OCI-LY7 (cell line): Measurements from ENCODE around the gene TBX15. TPM values are rescaled to one million over a fixed set of nuclear protein-coding genes. Genes with fewer than 3 reads are reported as not detected.

Source experiments
- BruUV-seq: library from RNA; stranded (reverse); fragments of 400-500 nt; replicated peaks from 2 replicates; lab custom pipeline; 2021; lab: Mats Ljungman, UMichigan
- CTCF ChIA-PET: fragments of 300-600 bp; sonication (Branson Sonifier 250); formaldehyde crosslinking; loops from one replicate; lab custom pipeline; 2022; ENCODE audit warnings: antibody characterized with exemption; ENCODE audit not compliant: unreplicated experiment; lab: Charles Lee
- POLR2A ChIA-PET: fragments of 300-600 bp; sonication (Branson Sonifier 250); formaldehyde crosslinking; loops from one replicate; lab custom pipeline; 2022; ENCODE audit warnings: antibody characterized with exemption; lab: Charles Lee
- DNase-seq: peaks from one replicate; pipeline ENCODE4 v3.0.0-alpha.2; 2015; ENCODE audit warnings: low spot score
- H2AFZ ChIP-seq: fragments of 200-600 bp; sonication (generic), shearing (Covaris generic); 2 replicates; pipeline ENCODE4 v1.6.1; 2014; ENCODE audit warnings: mild to moderate bottlenecking, antibody characterized with exemption, low read length, moderate library complexity
- H3K27ac ChIP-seq: fragments of 200-600 bp; sonication (generic); 2 replicates; pipeline ENCODE4 v1.5.1; 2014; ENCODE audit warnings: mixed run types, low read depth, mild to moderate bottlenecking, moderate library complexity, low read length, inconsistent platforms; ENCODE audit not compliant: poor library complexity, severe bottlenecking
- H3K36me3 ChIP-seq: fragments of 200-600 bp; sonication (generic); 2 replicates; pipeline ENCODE4 v1.6.1; 2014; ENCODE audit warnings: mild to moderate bottlenecking, antibody characterized with exemption, low read length, moderate library complexity, mixed read lengths; ENCODE audit not compliant: insufficient read depth
- H3K4me1 ChIP-seq: fragments of 200-600 bp; sonication (generic); 2 replicates; pipeline ENCODE4 v1.5.1; 2014; ENCODE audit warnings: mild to moderate bottlenecking, low read length; ENCODE audit not compliant: insufficient read depth, poor library complexity, severe bottlenecking
- H3K4me2 ChIP-seq: fragments of 200-600 bp; sonication (generic); 2 replicates; pipeline ENCODE4 v1.6.1; 2014; ENCODE audit warnings: mild to moderate bottlenecking, low read length
- H3K4me3 ChIP-seq: fragments of 200-600 bp; sonication (generic); 2 replicates; pipeline ENCODE4 v1.5.1; 2014; ENCODE audit warnings: mild to moderate bottlenecking, low read depth, low read length; ENCODE audit not compliant: poor library complexity, severe bottlenecking
- H3K79me2 ChIP-seq: fragments of 200-600 bp; sonication (generic); 2 replicates; pipeline ENCODE4 v1.6.1; 2016; ENCODE audit warnings: low read depth, mild to moderate bottlenecking, low read length, moderate library complexity, mixed read lengths; ENCODE audit not compliant: insufficient read depth
- H3K9me2 ChIP-seq: fragments of 200-600 bp; sonication (generic); 2 replicates; pipeline ENCODE4 v1.6.1; 2016; ENCODE audit warnings: mild to moderate bottlenecking, low read length, mixed read lengths; ENCODE audit not compliant: insufficient read depth
- H3K9me3 ChIP-seq: fragments of 200-600 bp; sonication (generic); 2 replicates; pipeline ENCODE4 v1.6.1; 2014; ENCODE audit warnings: mild to moderate bottlenecking, mixed run types, low read length, mixed read lengths
- H4K20me1 ChIP-seq: fragments of 200-600 bp; sonication (generic); 2 replicates; pipeline ENCODE4 v1.6.1; 2014; ENCODE audit warnings: mild to moderate bottlenecking, antibody characterized with exemption, low read length, moderate library complexity, mixed read lengths; ENCODE audit not compliant: insufficient read depth
- EZH2phosphoT487 ChIP-seq: fragments of 200-600 bp; sonication (generic); IDR thresholded peaks from 2 replicates; pipeline ENCODE4 v1.6.1; 2018; ENCODE audit warnings: low read depth, borderline replicate concordance, mild to moderate bottlenecking, mixed run types, antibody characterized with exemption, low read length, moderate library complexity, mixed read lengths
- intact Hi-C: fragments of 100-400 bp; cut with micrococcal nuclease; formaldehyde crosslinking; loops from one replicate; pipeline ENCODE4 v1.10.0; 2022; ENCODE audit not compliant: unreplicated experiment
- total RNA-seq, 2 experiments: library from RNA; depleted of rRNA in 1 of 2; stranded (reverse); fragments of >200 nt in 1 of 2; shearing (Covaris generic) in 1 of 2; gene quantifications; 2 replicates each; pipeline ENCODE4 v1.2.3, GENCODE V29; 2014 to 2022
- TF ChIP-seq, protein P1 (sequence below): fragments of 200-600 bp; sonication (generic); conservative IDR thresholded peaks from 2 replicates; pipeline ENCODE4 v1.5.1; 2014; ENCODE audit warnings: mild to moderate bottlenecking, antibody characterized with exemption, low read length, moderate library complexity, mixed read lengths

TBX15 gene
- total RNA-seq, 2 experiments from 2014 or later: 0.22 TPM; not detected in 1

DNA sequence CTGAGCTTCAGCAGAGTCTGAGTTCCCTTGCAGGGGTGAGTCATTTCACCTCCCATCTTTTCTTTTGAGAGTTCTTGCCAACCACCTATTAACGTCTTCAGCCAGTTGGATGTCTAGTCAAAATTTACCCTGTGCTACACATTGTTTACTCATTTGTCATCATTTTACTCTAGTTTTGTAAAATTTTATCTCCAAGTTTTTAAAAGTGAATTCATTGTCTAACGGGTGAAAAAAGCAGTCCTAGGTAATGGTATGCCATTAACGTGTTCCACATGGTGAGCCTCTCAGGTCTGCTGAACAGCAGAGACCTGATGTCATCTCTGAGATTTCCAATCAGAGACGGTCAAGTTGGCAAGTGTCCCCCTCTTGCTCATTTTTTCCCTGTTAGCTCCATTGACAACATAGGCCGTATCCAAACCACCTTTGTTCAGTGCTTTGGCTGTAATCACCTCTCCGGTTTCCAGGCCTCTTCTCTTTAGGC is 85.4 kb downstream of the TBX15 start:
- H3K4me3 ChIP-seq: no peak overlapping the region
- no peak for TF ChIP-seq EZH2phosphoT487
- TF ChIP-seq, protein P1, sequence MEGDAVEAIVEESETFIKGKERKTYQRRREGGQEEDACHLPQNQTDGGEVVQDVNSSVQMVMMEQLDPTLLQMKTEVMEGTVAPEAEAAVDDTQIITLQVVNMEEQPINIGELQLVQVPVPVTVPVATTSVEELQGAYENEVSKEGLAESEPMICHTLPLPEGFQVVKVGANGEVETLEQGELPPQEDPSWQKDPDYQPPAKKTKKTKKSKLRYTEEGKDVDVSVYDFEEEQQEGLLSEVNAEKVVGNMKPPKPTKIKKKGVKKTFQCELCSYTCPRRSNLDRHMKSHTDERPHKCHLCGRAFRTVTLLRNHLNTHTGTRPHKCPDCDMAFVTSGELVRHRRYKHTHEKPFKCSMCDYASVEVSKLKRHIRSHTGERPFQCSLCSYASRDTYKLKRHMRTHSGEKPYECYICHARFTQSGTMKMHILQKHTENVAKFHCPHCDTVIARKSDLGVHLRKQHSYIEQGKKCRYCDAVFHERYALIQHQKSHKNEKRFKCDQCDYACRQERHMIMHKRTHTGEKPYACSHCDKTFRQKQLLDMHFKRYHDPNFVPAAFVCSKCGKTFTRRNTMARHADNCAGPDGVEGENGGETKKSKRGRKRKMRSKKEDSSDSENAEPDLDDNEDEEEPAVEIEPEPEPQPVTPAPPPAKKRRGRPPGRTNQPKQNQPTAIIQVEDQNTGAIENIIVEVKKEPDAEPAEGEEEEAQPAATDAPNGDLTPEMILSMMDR: no peak
- no peaks in the 10 kb centered on the region for H3K36me3 ChIP-seq
- DNase-seq: no peak
- no peak overlapping the region for H2AFZ ChIP-seq
- no peaks in the 10 kb centered on the region for H3K9me2 ChIP-seq
- no peaks in the 10 kb centered on the region for H4K20me1 ChIP-seq
- H3K4me2 ChIP-seq: no peak overlapping the region
- no peaks in the 10 kb centered on the region for H3K9me3 ChIP-seq
- H3K79me2 ChIP-seq: no peaks in the 10 kb centered on the region
- no peaks in the 10 kb centered on the region for H3K4me1 ChIP-seq
- ChIA-PET CTCF (no interaction called here), POLR2A (no interaction called here)
- no TSS peak for BruUV-seq
- intact Hi-C loops: no loop called here
- no peak overlapping the region for H3K27ac ChIP-seq

DNA sequence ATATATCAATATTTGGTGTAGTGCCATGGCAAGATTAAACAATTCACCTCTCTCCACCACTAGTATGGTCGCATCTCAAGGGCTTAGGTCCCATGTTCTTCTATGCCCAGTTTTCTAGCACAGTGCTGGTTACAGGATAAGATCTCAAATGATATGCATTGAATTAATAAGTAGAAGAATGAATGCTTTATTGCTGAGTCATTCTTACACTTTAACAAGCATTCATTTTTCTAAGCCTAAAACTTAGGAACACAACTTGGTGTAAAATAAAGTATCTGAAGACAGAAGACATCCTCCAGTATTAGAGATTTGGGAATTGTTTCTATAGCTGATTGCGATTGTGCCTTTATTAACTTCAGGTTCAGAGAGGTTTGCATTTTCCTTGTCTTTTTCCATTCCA is 85.8 kb downstream of the TBX15 start:
- DNase-seq: no peak
- no peaks in the 10 kb centered on the region for H3K79me2 ChIP-seq
- no peaks in the 10 kb centered on the region for H3K36me3 ChIP-seq
- H3K9me2 ChIP-seq: no peaks in the 10 kb centered on the region
- no peak overlapping the region for H3K27ac ChIP-seq
- no peak for TF ChIP-seq EZH2phosphoT487
- TF ChIP-seq, protein P1: no peak
- no peaks in the 10 kb centered on the region for H4K20me1 ChIP-seq
- H3K9me3 ChIP-seq: no peaks in the 10 kb centered on the region
- H2AFZ ChIP-seq: no peak overlapping the region
- ChIA-PET CTCF (no interaction called here), POLR2A (interaction anchor here (0.6 kb wide), 1 partner anchor 76 kb away, joined by 3 read pairs; no protein-coding TSS in a partner anchor)
- intact Hi-C loops: no loop called here
- no peak overlapping the region for H3K4me2 ChIP-seq
- no peak overlapping the region for H3K4me3 ChIP-seq
- no peaks in the 10 kb centered on the region for H3K4me1 ChIP-seq
- no TSS peak for BruUV-seq

DNA sequence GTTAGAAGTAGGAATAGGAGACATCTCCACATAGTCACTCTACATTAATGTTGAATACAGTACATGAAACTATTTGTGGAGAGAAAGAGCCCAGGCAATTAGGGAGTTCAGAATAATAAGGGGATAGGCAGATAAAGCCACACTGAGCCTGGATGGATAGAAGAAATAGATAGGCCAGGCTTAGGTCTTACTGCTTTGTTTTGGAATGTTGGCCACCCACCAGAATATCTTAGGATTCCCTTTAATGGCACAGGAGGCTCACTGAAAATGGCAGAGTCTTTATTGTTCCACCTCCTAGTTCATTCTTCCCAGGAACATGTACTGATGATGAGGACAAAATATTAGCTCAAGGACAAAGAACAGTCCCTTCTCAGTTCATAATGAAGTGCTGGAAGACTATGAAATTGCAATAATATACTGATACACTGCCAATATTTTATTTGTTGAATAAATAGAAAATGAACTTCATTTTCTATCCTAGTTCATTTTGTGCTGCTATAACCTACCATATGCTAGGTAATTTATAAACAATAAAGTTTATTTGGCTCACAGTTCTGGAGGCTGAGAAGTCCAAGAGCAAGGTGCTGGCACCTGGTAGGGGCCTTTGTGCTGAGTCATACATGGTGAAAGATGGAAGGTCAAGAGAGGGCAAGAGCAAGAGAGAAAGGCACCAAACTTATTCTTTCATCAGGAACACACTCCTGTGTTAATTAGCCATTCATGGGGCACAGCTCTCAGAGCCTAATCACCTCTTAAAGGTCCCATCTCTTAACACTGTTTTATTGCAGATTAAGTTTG is 87.3 kb downstream of the TBX15 start:
- no peaks in the 10 kb centered on the region for H3K9me3 ChIP-seq
- no peak overlapping the region for H3K4me2 ChIP-seq
- intact Hi-C loops: loop anchor here (2.0 kb wide), 1 partner anchor 32 kb away; no protein-coding TSS in a partner anchor
- H3K36me3 ChIP-seq: no peaks in the 10 kb centered on the region
- no TSS peak for BruUV-seq
- H3K4me1 ChIP-seq: no peaks in the 10 kb centered on the region
- no peak for DNase-seq
- POLR2A ChIA-PET: no interaction called here
- H4K20me1 ChIP-seq: no peaks in the 10 kb centered on the region
- H3K27ac ChIP-seq: no peak overlapping the region
- CTCF ChIA-PET: interaction anchor here (0.6 kb wide), 1 partner anchor 394 kb away, joined by 3 read pairs; no protein-coding TSS in a partner anchor
- H3K4me3 ChIP-seq: no peak overlapping the region
- H3K9me2 ChIP-seq: no peaks in the 10 kb centered on the region
- H3K79me2 ChIP-seq: no peaks in the 10 kb centered on the region
- no peak overlapping the region for H2AFZ ChIP-seq
- TF ChIP-seq, protein P1: no peak
- TF ChIP-seq EZH2phosphoT487: no peak
